Activated naive CD4-positive, alpha-beta T cell treated with anti-CD3 and anti-CD28 coated beads for 36 hours (primary cell): Measurements from ENCODE around the gene DTNB. TPM values are rescaled to one million over a fixed set of nuclear protein-coding genes. Genes with fewer than 3 reads are reported as not detected.

ENCODE experiments used
- CTCF ChIA-PET: fragments of 350-600 bp; sonication (Branson Sonifier 250); formaldehyde crosslinking; loops from one replicate; lab custom pipeline; 2021; ENCODE audit warnings: antibody characterized with exemption; lab: Charles Lee
- DNase-seq: peaks from one replicate; pipeline ENCODE4 v3.0.0-alpha.2; 2020
- H3K27ac Mint-ChIP-seq: one replicate; pipeline ENCODE4 v1.8.0; 2021; ENCODE audit warnings: mild to moderate bottlenecking, mixed read lengths
- H3K27me3 Mint-ChIP-seq: one replicate; pipeline ENCODE4 v1.8.0; 2021; ENCODE audit warnings: low read depth, mixed read lengths
- H3K36me3 Mint-ChIP-seq: one replicate; pipeline ENCODE4 v1.8.0; 2021; ENCODE audit warnings: low read depth, mixed read lengths
- H3K4me1 Mint-ChIP-seq: one replicate; pipeline ENCODE4 v1.8.0; 2021; ENCODE audit warnings: low read depth, mixed read lengths
- H3K4me3 Mint-ChIP-seq: one replicate; pipeline ENCODE4 v1.8.0; 2021; ENCODE audit warnings: mild to moderate bottlenecking, moderate library complexity, mixed read lengths
- H3K9me3 Mint-ChIP-seq: one replicate; pipeline ENCODE4 v1.8.0; 2021; ENCODE audit warnings: mixed read lengths
- intact Hi-C: fragments of 100-400 bp; cut with micrococcal nuclease; formaldehyde crosslinking; loops from one replicate; pipeline ENCODE4 v1.15.1; 2023
- total RNA-seq, 2 experiments: library from RNA; stranded (reverse); gene quantifications; one replicate each; pipeline ENCODE4 v1.2.3, GENCODE V29; 2021

DTNB gene
- total RNA-seq, 2 experiments from 2014 or later: 27.2 to 27.6 TPM

GRCh38 chr2:25343187-25343825, 330.1 kb downstream of the DTNB start:
- no peaks in the 10 kb centered on the region for H3K27me3 Mint-ChIP-seq
- peak overlapping the region; percentile 34 for H3K4me3 Mint-ChIP-seq
- peaks cover 36% of the 10 kb centered on the region for H3K4me1 Mint-ChIP-seq
- DNase-seq: no peak
- H3K27ac Mint-ChIP-seq: no peak overlapping the region
- H3K36me3 Mint-ChIP-seq: no peaks in the 10 kb centered on the region
- H3K9me3 Mint-ChIP-seq: no peaks in the 10 kb centered on the region
- CTCF ChIA-PET: interaction anchor here (1.0 to 1.8 kb wide), 7 partner anchors 19 to 180 kb away, joined by 3 to 10 read pairs (median 4); no protein-coding TSS in a partner anchor
- intact Hi-C loops: loop anchor here (2.0 kb wide), 1 partner anchor 321 kb away; no protein-coding TSS in a partner anchor

- Mint-ChIP-seq H3K27ac (peak overlapping the region; percentile 71), H3K4me1 (peaks cover 37% of the 10 kb centered on the region), H3K36me3 (no peaks in the 10 kb centered on the region), H3K9me3 (no peaks in the 10 kb centered on the region), H3K4me3 (peak overlapping the region; percentile 80), H3K27me3 (no peaks in the 10 kb centered on the region)
- DNase-seq: peak; percentile 82
- CTCF ChIA-PET: interaction anchor here (0.5 to 1.8 kb wide), 7 partner anchors 20 to 180 kb away, joined by 3 to 10 read pairs (median 5); no protein-coding TSS in a partner anchor
- intact Hi-C loops: loop anchor here (1.0 to 2.0 kb wide), 6 partner anchors 20 to 322 kb away; no protein-coding TSS in a partner anchor
Observed at GRCh38 chr2:25342372-25343186, 330.8 kb downstream of the DTNB start.

DNA sequence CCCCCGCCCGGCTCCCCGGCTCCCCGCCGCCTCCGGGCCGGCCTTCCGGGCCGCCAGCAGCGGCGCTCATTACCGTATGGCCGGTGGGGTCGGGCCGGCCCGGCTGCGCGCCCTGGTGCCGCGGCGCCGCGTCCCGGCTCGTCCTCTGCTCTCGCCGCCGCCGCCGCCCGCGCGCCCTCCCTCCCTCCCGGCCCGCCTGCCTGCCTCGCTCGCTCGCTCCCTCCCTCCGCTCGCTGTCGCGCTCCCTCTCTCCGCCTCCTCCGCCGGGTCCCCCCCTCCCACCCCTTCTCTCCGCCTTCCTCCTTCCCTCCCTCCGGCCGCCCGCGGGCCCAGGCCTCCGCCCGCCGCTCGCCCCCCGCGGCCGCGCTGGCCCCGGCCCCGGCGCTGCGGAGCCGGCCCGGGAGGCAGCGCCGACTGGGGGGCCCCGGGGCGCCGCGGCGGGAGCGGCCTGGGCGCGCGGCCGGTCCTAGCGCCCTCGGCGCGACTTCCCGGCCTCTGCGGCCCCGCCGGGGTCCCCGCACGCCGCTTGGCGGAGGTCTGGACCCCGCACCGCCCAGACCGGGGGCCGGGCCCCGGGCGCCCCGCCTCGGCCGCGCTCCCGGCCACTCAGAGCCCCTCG, 331.5 kb downstream of the DTNB start, which contains the start of gene DNMT3A:
TSS of gene DNMT3A (minus strand) at position 173 of the 619 bp plus-strand sequence. CDS start 27,941 bp downstream, outside the sequence.
- peak; percentile 66 for DNase-seq
- Mint-ChIP-seq H3K27me3 (no peaks in the 10 kb centered on the region), H3K4me3 (peak within 1 kb of the TSS; percentile 80), H3K9me3 (no peaks in the 10 kb centered on the region), H3K4me1 (peaks cover 38% of the 10 kb centered on the region), H3K27ac (peak within 1 kb of the TSS; percentile 71), H3K36me3 (no peaks in the 10 kb centered on the region)
- intact Hi-C loops: loop anchor here (1.0 to 2.0 kb wide), 6 partner anchors 20 to 323 kb away; no protein-coding TSS in a partner anchor
- CTCF ChIA-PET: interaction anchor here (0.5 to 1.8 kb wide), 4 partner anchors 20 to 69 kb away, joined by 4 to 10 read pairs (median 4); no protein-coding TSS in a partner anchor

- no peak overlapping the region for H3K27ac Mint-ChIP-seq
- CTCF ChIA-PET: no interaction called here
- intact Hi-C loops: no loop called here
- no peaks in the 10 kb centered on the region for H3K36me3 Mint-ChIP-seq
- no peaks in the 10 kb centered on the region for H3K27me3 Mint-ChIP-seq
- peaks cover 44% of the 10 kb centered on the region for H3K4me1 Mint-ChIP-seq
- no peak for DNase-seq
- no peak overlapping the region for H3K4me3 Mint-ChIP-seq
- no peaks in the 10 kb centered on the region for H3K9me3 Mint-ChIP-seq
Observed at GRCh38 chr2:25341011-25341727, 332.2 kb downstream of the DTNB start.

GRCh38 chr2:25340181-25340921, 333.0 kb downstream of the DTNB start:
- Mint-ChIP-seq H3K9me3 (no peaks in the 10 kb centered on the region), H3K27me3 (no peaks in the 10 kb centered on the region), H3K36me3 (no peaks in the 10 kb centered on the region), H3K4me3 (peak overlapping the region; percentile 68), H3K27ac (peak overlapping the region; percentile 36), H3K4me1 (peaks cover 45% of the 10 kb centered on the region)
- no peak for DNase-seq
- intact Hi-C loops: no loop called here
- CTCF ChIA-PET: interaction anchor here (1.5 to 3.7 kb wide), 3 partner anchors 22 to 63 kb away, joined by 6 to 19 read pairs (median 10); no protein-coding TSS in a partner anchor

DNA sequence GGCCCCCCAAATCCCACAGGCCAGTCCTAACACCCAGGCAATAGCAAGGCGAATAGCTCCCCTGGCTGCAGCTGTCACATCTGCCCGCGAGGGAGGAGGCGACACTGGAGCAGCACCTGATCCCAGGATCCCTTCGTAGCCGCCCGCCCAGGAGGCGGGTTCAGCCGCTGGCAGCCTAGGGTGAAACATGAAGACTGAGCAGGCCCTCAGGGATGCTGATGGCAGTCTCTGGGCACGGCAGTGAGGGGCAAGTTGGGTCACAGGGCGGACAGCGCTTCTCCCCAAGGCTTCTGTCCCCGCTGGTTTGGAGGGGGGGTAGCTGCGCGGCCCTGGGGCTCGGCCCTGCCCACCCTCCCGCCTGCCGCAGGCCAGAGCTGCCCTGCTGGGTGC, 333.6 kb downstream of the DTNB start:
- Mint-ChIP-seq H3K9me3 (no peaks in the 10 kb centered on the region), H3K4me3 (peak overlapping the region; percentile 68), H3K27ac (peak overlapping the region; percentile 76), H3K27me3 (no peaks in the 10 kb centered on the region), H3K4me1 (peaks cover 51% of the 10 kb centered on the region), H3K36me3 (no peaks in the 10 kb centered on the region)
- DNase-seq: no peak
- intact Hi-C loops: loop anchor here (5.0 kb wide), 1 partner anchor 113 kb away; no protein-coding TSS in a partner anchor
- CTCF ChIA-PET: interaction anchor here (1.1 to 3.7 kb wide), 4 partner anchors 22 to 227 kb away, joined by 3 to 19 read pairs (median 8); no protein-coding TSS in a partner anchor

DNA sequence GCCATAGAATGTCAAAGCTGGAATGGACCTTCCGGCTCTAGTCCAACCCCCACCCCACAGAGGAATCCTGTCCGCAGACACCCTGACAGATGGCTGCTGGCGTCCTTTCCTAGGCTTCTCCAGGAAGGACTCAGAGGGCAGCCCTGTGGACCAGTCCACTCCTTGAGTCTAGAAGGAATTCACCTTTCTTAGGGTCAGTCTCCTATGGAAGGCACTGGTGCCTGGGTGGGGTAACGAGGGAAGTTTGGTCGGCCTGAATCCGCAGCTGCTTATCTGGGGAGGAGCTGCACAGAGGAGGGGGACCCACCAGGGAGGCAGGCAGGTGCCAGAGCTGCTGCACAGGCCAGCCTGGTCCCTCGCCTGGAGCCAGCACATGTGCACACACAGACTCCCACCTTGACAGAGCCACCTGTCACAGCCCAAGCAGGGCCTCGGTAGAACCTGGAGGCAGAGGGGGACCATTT, 334.1 kb downstream of the DTNB start:
- H3K9me3 Mint-ChIP-seq: no peaks in the 10 kb centered on the region
- intact Hi-C loops: loop anchor here (5.0 kb wide), 1 partner anchor 113 kb away; no protein-coding TSS in a partner anchor
- H3K4me3 Mint-ChIP-seq: peak overlapping the region; percentile 68
- H3K4me1 Mint-ChIP-seq: peaks cover 56% of the 10 kb centered on the region
- DNase-seq: no peak
- CTCF ChIA-PET: interaction anchor here (0.6 to 3.7 kb wide), 7 partner anchors 9 to 228 kb away, joined by 3 to 19 read pairs (median 6); no protein-coding TSS in a partner anchor
- H3K36me3 Mint-ChIP-seq: no peaks in the 10 kb centered on the region
- H3K27ac Mint-ChIP-seq: peak overlapping the region; percentile 39
- no peaks in the 10 kb centered on the region for H3K27me3 Mint-ChIP-seq

- CTCF ChIA-PET: interaction anchor here (1.0 to 3.7 kb wide), 7 partner anchors 10 to 61 kb away, joined by 4 to 19 read pairs (median 7); no protein-coding TSS in a partner anchor
- no peak overlapping the region for H3K4me3 Mint-ChIP-seq
- no peaks in the 10 kb centered on the region for H3K36me3 Mint-ChIP-seq
- peaks cover 60% of the 10 kb centered on the region for H3K4me1 Mint-ChIP-seq
- no peak overlapping the region for H3K27ac Mint-ChIP-seq
- no peaks in the 10 kb centered on the region for H3K27me3 Mint-ChIP-seq
- H3K9me3 Mint-ChIP-seq: no peaks in the 10 kb centered on the region
- intact Hi-C loops: loop anchor here (5.0 kb wide), 1 partner anchor 114 kb away; no protein-coding TSS in a partner anchor
- no peak for DNase-seq
Observed at GRCh38 chr2:25338401-25338800, 335.0 kb downstream of the DTNB start.

DNA sequence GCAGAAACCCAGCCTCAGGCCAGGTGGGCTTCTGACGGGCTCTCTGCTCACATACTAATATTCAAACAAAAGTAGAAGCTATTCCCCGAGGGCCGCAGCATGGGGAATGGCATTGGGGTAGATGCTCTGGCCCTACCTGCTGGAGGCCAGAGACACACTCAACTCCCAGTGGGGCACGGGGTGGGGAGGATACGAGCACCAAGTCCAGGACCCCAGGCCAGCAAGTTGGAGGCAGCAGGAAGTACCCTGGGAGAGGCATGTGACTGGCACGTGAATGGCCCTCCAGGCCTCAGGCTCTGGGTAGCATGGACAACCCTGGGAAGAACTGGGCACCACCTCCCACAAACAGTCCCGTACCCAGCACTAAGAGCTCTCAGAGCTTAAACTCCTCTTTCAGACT, 335.5 kb downstream of the DTNB start:
- Mint-ChIP-seq H3K27me3 (no peaks in the 10 kb centered on the region), H3K9me3 (no peaks in the 10 kb centered on the region), H3K36me3 (no peaks in the 10 kb centered on the region), H3K4me1 (peaks cover 63% of the 10 kb centered on the region), H3K4me3 (peak overlapping the region; percentile 16), H3K27ac (no peak overlapping the region)
- DNase-seq: no peak
- intact Hi-C loops: loop anchor here (1.0 to 5.0 kb wide), 2 partner anchors 24 to 114 kb away; no protein-coding TSS in a partner anchor
- CTCF ChIA-PET: interaction anchor here (1.0 to 3.7 kb wide), 8 partner anchors 10 to 38 kb away, joined by 3 to 19 read pairs (median 6); no protein-coding TSS in a partner anchor

GRCh38 chr2:25337276-25337675, 336.1 kb downstream of the DTNB start:
- peak overlapping the region; percentile 16 for H3K4me3 Mint-ChIP-seq
- peak; percentile 53 for DNase-seq
- CTCF ChIA-PET: interaction anchor here (0.6 to 3.7 kb wide), 8 partner anchors 9 to 117 kb away, joined by 3 to 19 read pairs (median 4); no protein-coding TSS in a partner anchor
- H3K36me3 Mint-ChIP-seq: no peaks in the 10 kb centered on the region
- H3K27ac Mint-ChIP-seq: peak overlapping the region; percentile 76
- intact Hi-C loops: loop anchor here (1.0 to 5.0 kb wide), 2 partner anchors 23 to 115 kb away; no protein-coding TSS in a partner anchor
- H3K9me3 Mint-ChIP-seq: no peaks in the 10 kb centered on the region
- peaks cover 66% of the 10 kb centered on the region for H3K4me1 Mint-ChIP-seq
- no peaks in the 10 kb centered on the region for H3K27me3 Mint-ChIP-seq
